Measurements from ENCODE around the gene GPC3.

Gene GPC3

GRCh38 chrX:133928365-133928764, 57.0 kb downstream of the GPC3 start:
- no peak overlapping the region for H3K27ac ChIP-seq (ENCODE audit: low read depth, low read length, poor library complexity, severe bottlenecking)
- H3K4me3 ChIP-seq (ENCODE audit: low read depth, low read length, poor library complexity, severe bottlenecking) = no peak overlapping the region
- H3K27me3 ChIP-seq (ENCODE audit: insufficient read depth, low read length) = no peaks in the 10 kb centered on the region
- H2AFZ ChIP-seq (ENCODE audit: low read length) = no peak overlapping the region
- H3K9me2 ChIP-seq (ENCODE audit: low read depth, low read length) = no peaks in the 10 kb centered on the region
- TF ChIP-seq CTCF (IDR thresholded peaks at IDR 0.05; ENCODE audit: low read length) = no peak
- TF ChIP-seq EZH2 (IDR thresholded peaks at IDR 0.05; ENCODE audit: borderline replicate concordance, low read length) = no peak
- H3K9me3 ChIP-seq (ENCODE audit: low read length) = no peaks in the 10 kb centered on the region
- no peaks in the 10 kb centered on the region for H3K36me3 ChIP-seq (ENCODE audit: insufficient read depth, low read length)
- H3K4me1 ChIP-seq (ENCODE audit: insufficient read depth, low read length, severe bottlenecking) = no peaks in the 10 kb centered on the region
- no peaks in the 10 kb centered on the region for H3K79me2 ChIP-seq (ENCODE audit: insufficient read depth, low read length)
- no peaks in the 10 kb centered on the region for H4K20me1 ChIP-seq (ENCODE audit: insufficient read depth, low read length)
- no peak overlapping the region for H3K9ac ChIP-seq (ENCODE audit: low read length)
- no peaks in the 10 kb centered on the region for H3F3A ChIP-seq (ENCODE audit: insufficient read depth, low read length)
- no peak overlapping the region for H3K4me2 ChIP-seq (ENCODE audit: low read length)

DNA sequence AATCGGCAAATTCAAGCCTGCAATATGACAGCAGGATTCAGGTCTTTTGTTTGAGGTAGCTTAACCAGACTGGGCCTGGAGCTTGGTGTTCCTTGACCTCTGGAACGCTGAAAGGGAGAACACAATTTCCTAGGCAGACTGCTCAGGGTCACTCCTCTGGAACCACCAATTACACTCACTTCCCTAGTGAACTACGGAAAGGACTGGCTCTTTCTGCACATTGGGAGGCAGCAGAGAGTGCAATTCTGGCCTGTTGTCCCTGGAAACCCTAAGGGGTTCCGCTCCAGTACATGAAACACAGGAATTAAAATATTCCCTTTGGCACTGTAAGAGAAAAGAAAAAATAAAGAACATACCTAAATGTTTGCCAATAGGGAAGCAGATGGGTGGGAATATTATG, 58.6 kb downstream of the GPC3 start:
- H3K4me2 ChIP-seq (ENCODE audit: low read length) = no peak overlapping the region
- H3K27me3 ChIP-seq (ENCODE audit: insufficient read depth, low read length) = no peaks in the 10 kb centered on the region
- no peaks in the 10 kb centered on the region for H3K9me3 ChIP-seq (ENCODE audit: low read length)
- H3K79me2 ChIP-seq (ENCODE audit: insufficient read depth, low read length) = no peaks in the 10 kb centered on the region
- no peak overlapping the region for H3K4me3 ChIP-seq (ENCODE audit: low read depth, low read length, poor library complexity, severe bottlenecking)
- no peak overlapping the region for H3K27ac ChIP-seq (ENCODE audit: low read depth, low read length, poor library complexity, severe bottlenecking)
- no peaks in the 10 kb centered on the region for H4K20me1 ChIP-seq (ENCODE audit: insufficient read depth, low read length)
- H3K9ac ChIP-seq (ENCODE audit: low read length) = no peak overlapping the region
- H2AFZ ChIP-seq (ENCODE audit: low read length) = no peak overlapping the region
- no peaks in the 10 kb centered on the region for H3K9me2 ChIP-seq (ENCODE audit: low read depth, low read length)
- H3K4me1 ChIP-seq (ENCODE audit: insufficient read depth, low read length, severe bottlenecking) = no peaks in the 10 kb centered on the region
- H3K36me3 ChIP-seq (ENCODE audit: insufficient read depth, low read length) = no peaks in the 10 kb centered on the region
- no peak for TF ChIP-seq CTCF (IDR thresholded peaks at IDR 0.05; ENCODE audit: low read length)
- no peak for TF ChIP-seq EZH2 (IDR thresholded peaks at IDR 0.05; ENCODE audit: borderline replicate concordance, low read length)
- no peaks in the 10 kb centered on the region for H3F3A ChIP-seq (ENCODE audit: insufficient read depth, low read length)

GRCh38 chrX:133926099-133926498, 59.3 kb downstream of the GPC3 start:
- Histone ChIP-seq H3K9me2 (ENCODE audit: low read depth, low read length) (no peaks in the 10 kb centered on the region), H3K4me1 (ENCODE audit: insufficient read depth, low read length, severe bottlenecking) (no peaks in the 10 kb centered on the region), H3K27me3 (ENCODE audit: insufficient read depth, low read length) (no peaks in the 10 kb centered on the region), H3K4me2 (ENCODE audit: low read length) (no peak overlapping the region), H4K20me1 (ENCODE audit: insufficient read depth, low read length) (no peaks in the 10 kb centered on the region), H3K36me3 (ENCODE audit: insufficient read depth, low read length) (no peaks in the 10 kb centered on the region), H3K9ac (ENCODE audit: low read length) (no peak overlapping the region), H3F3A (ENCODE audit: insufficient read depth, low read length) (no peaks in the 10 kb centered on the region), H3K27ac (ENCODE audit: low read depth, low read length, poor library complexity, severe bottlenecking) (no peak overlapping the region), H3K9me3 (ENCODE audit: low read length) (no peaks in the 10 kb centered on the region), H3K4me3 (ENCODE audit: low read depth, low read length, poor library complexity, severe bottlenecking) (no peak overlapping the region), H2AFZ (ENCODE audit: low read length) (no peak overlapping the region), H3K79me2 (ENCODE audit: insufficient read depth, low read length) (no peaks in the 10 kb centered on the region)
- no peak for TF ChIP-seq CTCF (IDR thresholded peaks at IDR 0.05; ENCODE audit: low read length)
- no peak for TF ChIP-seq EZH2 (IDR thresholded peaks at IDR 0.05; ENCODE audit: borderline replicate concordance, low read length)
